Calu3 (cell line): ENCODE measurements around the gene PHPT1. TPM values are rescaled to one million over a fixed set of nuclear protein-coding genes. Genes with fewer than 3 reads are reported as not detected.
"Not testable (repeated sequence)": the region's sequence is repeated elsewhere in the genome, so short reads cannot be mapped to it uniquely, and the experiment has no call there.

Experiments
- BruUV-seq: library from RNA; stranded (reverse); fragments of 400-500 nt; replicated peaks from 2 replicates; lab custom pipeline; 2021; lab: Mats Ljungman, UMichigan
- CTCF ChIA-PET: fragments of 300-600 bp; sonication (Branson Sonifier 250); formaldehyde crosslinking; loops from one replicate; lab custom pipeline; 2022; ENCODE audit warnings: antibody characterized with exemption; lab: Charles Lee
- DNase-seq: peaks from one replicate; pipeline ENCODE4 v3.0.0; 2022
- H3K27ac Mint-ChIP-seq: one replicate; pipeline ENCODE4 v1.8.0; 2022; ENCODE audit warnings: mixed read lengths; ENCODE audit not compliant: unreplicated experiment
- H3K27me3 Mint-ChIP-seq: one replicate; pipeline ENCODE4 v1.8.0; 2022; ENCODE audit warnings: mixed read lengths; ENCODE audit not compliant: unreplicated experiment
- H3K36me3 Mint-ChIP-seq: one replicate; pipeline ENCODE4 v1.8.0; 2022; ENCODE audit warnings: mild to moderate bottlenecking, moderate library complexity, mixed read lengths; ENCODE audit not compliant: insufficient read depth, unreplicated experiment
- H3K4me1 Mint-ChIP-seq: one replicate; pipeline ENCODE4 v1.8.0; 2022; ENCODE audit warnings: mild to moderate bottlenecking, low read depth, mixed read lengths; ENCODE audit not compliant: unreplicated experiment
- H3K4me3 Mint-ChIP-seq: one replicate; pipeline ENCODE4 v1.8.0; 2022; ENCODE audit warnings: mild to moderate bottlenecking, low read depth, moderate library complexity, mixed read lengths; ENCODE audit not compliant: unreplicated experiment
- H3K9me3 Mint-ChIP-seq: one replicate; pipeline ENCODE4 v1.8.0; 2022; ENCODE audit warnings: low read depth, mixed read lengths; ENCODE audit not compliant: unreplicated experiment
- CTCF ChIP-seq: fragments of 200-600 bp; IDR thresholded peaks from one replicate; pipeline ENCODE4 v1.8.0; 2022; ENCODE audit warnings: antibody characterized with exemption; ENCODE audit not compliant: unreplicated experiment
- intact Hi-C: fragments of 100-400 bp; cut with micrococcal nuclease; formaldehyde crosslinking; loops from one replicate; pipeline ENCODE4 v1.10.0; 2022; ENCODE audit not compliant: unreplicated experiment
- total RNA-seq: library from RNA; stranded (reverse); gene quantifications from 2 replicates; pipeline ENCODE4 v1.2.3, GENCODE V29; 2022

PHPT1 gene
- total RNA-seq, 1 experiment from 2014 or later: 48.7 TPM

DNA sequence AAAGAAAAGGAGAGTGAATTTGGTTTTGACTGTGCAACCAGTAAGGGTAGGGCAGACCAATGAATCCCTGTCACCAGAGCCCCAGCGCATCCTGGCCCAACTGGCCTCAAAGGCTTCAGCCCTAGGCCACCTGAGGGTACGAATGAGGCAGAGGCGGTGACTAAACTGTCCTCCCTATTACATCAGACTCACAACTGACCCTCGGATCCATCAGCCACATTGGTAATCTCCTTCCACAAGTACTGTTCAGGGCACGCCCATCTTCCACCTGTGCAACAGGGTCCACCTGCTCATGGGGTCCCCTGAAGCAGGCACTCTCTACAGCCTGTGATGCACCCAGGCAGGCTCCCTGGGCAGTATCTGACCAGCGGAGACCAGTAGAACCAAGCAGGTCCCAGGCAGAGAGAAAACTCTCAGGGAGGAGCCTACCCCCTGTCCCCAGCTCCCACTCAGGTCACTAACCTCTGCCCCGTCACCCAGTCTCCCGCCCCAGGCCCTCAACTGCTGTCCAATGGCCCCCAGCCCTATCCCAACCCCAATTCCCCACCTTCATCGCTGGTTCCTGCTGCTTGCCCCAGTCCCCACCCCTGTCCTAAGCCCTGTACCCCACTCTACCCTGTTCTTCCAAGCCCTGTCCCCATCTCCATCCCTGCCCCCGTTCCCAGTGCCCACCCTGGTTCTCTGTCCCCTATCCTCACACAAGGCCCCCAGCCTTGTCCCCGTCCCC, 16.0 kb downstream of the PHPT1 start:
- intact Hi-C loops: no loop called here
- peaks cover 31% of the 10 kb centered on the region for H3K36me3 Mint-ChIP-seq
- no peaks in the 10 kb centered on the region for H3K4me1 Mint-ChIP-seq
- BruUV-seq: no TSS peak
- no peak for TF ChIP-seq CTCF
- DNase-seq: no peak
- no peaks in the 10 kb centered on the region for H3K9me3 Mint-ChIP-seq
- H3K4me3 Mint-ChIP-seq: peak overlapping the region; percentile 74
- CTCF ChIA-PET: no interaction called here
- peak overlapping the region; percentile 24 for H3K27ac Mint-ChIP-seq
- no peaks in the 10 kb centered on the region for H3K27me3 Mint-ChIP-seq

GRCh38 chr9:136865768-136866103, 16.5 kb downstream of the PHPT1 start:
- no peaks in the 10 kb centered on the region for H3K9me3 Mint-ChIP-seq
- H3K36me3 Mint-ChIP-seq: peaks cover 31% of the 10 kb centered on the region
- no peak for TF ChIP-seq CTCF
- CTCF ChIA-PET: no interaction called here
- intact Hi-C loops: no loop called here
- no peaks in the 10 kb centered on the region for H3K27me3 Mint-ChIP-seq
- H3K4me1 Mint-ChIP-seq: no peaks in the 10 kb centered on the region
- peak overlapping the region; percentile 24 for H3K27ac Mint-ChIP-seq
- peak overlapping the region; percentile 74 for H3K4me3 Mint-ChIP-seq
- BruUV-seq: no TSS peak
- no peak for DNase-seq

DNA sequence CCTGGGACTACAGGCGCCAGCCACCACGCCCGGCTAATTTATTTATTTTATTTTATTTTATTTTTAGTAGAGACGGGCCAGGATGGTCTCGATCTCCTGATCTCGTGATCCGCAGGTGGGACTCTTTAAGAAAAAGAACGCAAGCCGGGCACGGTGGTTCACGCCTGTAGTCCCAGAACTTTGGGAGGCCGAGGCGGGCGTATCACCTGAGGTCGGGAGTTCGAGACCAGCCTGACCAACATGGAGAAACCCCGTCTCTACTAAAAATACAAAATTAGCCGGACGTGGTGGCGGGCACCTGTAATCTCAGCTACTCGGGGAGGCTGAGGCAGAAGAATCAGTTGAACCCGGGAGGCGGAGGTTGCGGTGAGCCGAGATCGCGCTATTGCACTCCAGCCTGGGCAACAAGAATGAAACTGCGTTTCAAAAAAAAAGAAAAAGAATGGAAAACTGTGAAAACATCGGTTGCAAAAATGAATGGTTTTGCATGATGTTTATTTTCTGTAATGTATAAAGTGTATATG, 17.8 kb downstream of the PHPT1 start:
- Mint-ChIP-seq H3K4me3 (peak overlapping the region; percentile 74), H3K36me3 (peaks cover 31% of the 10 kb centered on the region)
- H3K4me1 Mint-ChIP-seq, H3K27me3 Mint-ChIP-seq, DNase-seq, intact Hi-C loops, H3K27ac Mint-ChIP-seq, H3K9me3 Mint-ChIP-seq: not testable (repeated sequence)
- TSS peak; percentile 81 for BruUV-seq
- CTCF ChIA-PET: interaction anchor here (1.4 kb wide), 1 partner anchor 15 kb away, joined by 4 read pairs; no protein-coding TSS in a partner anchor

DNA sequence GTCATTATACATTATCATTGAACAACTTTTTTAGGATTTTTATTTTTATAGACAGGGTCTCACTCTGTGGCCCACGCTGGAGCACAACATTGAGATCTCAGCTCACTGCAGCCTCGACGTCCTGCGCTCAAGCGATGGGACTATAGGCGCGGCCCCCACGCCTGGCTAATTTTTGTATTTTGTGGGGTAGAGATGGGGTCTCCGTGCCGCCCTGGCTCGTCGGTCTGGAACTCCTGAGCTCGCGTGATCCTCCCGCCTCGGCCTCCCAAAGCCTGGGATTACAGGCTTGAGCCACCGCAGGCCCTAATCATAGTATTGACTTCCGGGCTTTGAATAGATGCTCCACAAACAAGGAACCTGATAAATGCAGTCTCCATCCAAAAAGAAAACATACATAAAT, 18.3 kb downstream of the PHPT1 start:
- DNase-seq: no peak
- H3K27ac Mint-ChIP-seq: no peak overlapping the region
- no peaks in the 10 kb centered on the region for H3K27me3 Mint-ChIP-seq
- peaks cover 27% of the 10 kb centered on the region for H3K36me3 Mint-ChIP-seq
- CTCF ChIA-PET: interaction anchor here (1.4 kb wide), 1 partner anchor 14 kb away, joined by 4 read pairs; no protein-coding TSS in a partner anchor
- H3K4me1 Mint-ChIP-seq: no peaks in the 10 kb centered on the region
- no peak for TF ChIP-seq CTCF
- H3K4me3 Mint-ChIP-seq: no peak overlapping the region
- H3K9me3 Mint-ChIP-seq: no peaks in the 10 kb centered on the region
- no TSS peak for BruUV-seq
- intact Hi-C loops: no loop called here

- CTCF ChIA-PET: interaction anchor here (1.4 kb wide), 1 partner anchor 14 kb away, joined by 4 read pairs; no protein-coding TSS in a partner anchor
- Mint-ChIP-seq H3K4me3 (no peak overlapping the region), H3K27me3 (no peaks in the 10 kb centered on the region), H3K4me1 (no peaks in the 10 kb centered on the region), H3K9me3 (no peaks in the 10 kb centered on the region), H3K36me3 (peaks cover 24% of the 10 kb centered on the region), H3K27ac (no peak overlapping the region)
- DNase-seq: no peak
- BruUV-seq: no TSS peak
- intact Hi-C loops: no loop called here
- TF ChIP-seq CTCF: no peak
These were observed 18.7 kb downstream of the PHPT1 start for GRCh38 chr9:136867917-136868316.
